ENCODE data around the gene ST8SIA1.

Gene ST8SIA1

DNA sequence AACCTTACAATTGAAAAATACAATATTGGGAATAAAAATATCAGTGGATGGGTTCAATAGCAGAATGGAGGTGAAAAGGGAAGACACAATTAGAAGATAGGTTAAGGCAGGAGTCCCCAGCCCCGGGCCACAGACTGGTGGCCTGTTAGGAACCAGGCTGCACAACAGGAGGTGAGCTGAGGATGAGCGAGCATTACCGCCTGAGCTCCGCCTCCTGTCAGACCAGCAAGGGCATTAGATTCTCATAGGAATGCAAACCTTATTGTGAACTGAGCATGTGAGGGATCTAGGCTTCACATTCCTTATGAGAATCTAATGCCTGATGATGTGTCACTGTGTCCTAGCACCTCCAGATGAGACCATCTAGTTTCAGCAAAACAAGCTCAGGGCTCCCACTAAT is 27.3 kb upstream of the ST8SIA1 start:
- H3K4me3 ChIP-seq (ENCODE audit: low read depth, low read length) = no peak overlapping the region
- TF ChIP-seq, protein P1, sequence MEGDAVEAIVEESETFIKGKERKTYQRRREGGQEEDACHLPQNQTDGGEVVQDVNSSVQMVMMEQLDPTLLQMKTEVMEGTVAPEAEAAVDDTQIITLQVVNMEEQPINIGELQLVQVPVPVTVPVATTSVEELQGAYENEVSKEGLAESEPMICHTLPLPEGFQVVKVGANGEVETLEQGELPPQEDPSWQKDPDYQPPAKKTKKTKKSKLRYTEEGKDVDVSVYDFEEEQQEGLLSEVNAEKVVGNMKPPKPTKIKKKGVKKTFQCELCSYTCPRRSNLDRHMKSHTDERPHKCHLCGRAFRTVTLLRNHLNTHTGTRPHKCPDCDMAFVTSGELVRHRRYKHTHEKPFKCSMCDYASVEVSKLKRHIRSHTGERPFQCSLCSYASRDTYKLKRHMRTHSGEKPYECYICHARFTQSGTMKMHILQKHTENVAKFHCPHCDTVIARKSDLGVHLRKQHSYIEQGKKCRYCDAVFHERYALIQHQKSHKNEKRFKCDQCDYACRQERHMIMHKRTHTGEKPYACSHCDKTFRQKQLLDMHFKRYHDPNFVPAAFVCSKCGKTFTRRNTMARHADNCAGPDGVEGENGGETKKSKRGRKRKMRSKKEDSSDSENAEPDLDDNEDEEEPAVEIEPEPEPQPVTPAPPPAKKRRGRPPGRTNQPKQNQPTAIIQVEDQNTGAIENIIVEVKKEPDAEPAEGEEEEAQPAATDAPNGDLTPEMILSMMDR (conservative IDR thresholded peaks at IDR 0.05; ENCODE audit: low read depth, low read length) = no peak
- no peak for DNase-seq (ENCODE audit: low read depth)

DNA sequence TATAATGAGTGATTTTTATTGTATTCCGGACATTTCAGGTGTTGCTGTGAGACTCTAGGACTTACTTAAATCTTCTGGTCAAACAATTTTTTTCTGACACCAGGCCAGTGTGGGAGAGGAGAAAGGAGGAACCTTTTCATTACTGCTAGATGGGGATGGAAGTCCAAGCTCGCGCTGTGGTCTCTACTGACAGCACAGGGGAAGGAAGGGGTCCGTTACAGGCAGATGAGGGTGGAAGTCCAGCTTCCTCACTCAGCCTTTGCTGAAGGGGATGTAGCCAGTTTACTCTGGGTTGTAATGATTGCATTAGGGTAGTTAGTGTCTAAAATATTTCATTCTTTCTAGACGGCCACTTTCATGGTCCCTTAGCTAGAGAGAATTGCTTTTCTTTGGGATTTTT is 26.3 kb upstream of the ST8SIA1 start:
- no peak for DNase-seq (ENCODE audit: low read depth)
- no peak overlapping the region for H3K4me3 ChIP-seq (ENCODE audit: low read depth, low read length)
- TF ChIP-seq, protein P1 (conservative IDR thresholded peaks at IDR 0.05; ENCODE audit: low read depth, low read length) = no peak

DNA sequence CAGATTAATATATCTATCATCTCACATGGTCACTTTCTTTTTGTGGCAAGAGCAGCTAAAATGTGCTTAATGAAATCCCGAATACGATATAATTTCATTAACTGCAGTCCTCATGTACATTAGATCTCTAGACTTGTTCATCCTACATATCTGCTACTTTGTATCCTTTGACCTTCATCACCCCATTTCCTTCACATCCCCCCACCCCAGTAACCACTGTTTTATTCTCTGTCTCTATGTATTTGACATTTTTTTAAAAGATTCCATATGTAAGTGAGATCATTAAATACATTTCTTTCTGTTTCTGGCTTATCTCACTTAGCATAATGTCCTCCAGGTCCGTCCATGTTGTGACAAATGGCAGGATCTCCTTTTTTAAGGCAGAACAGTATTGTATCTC is 23.0 kb upstream of the ST8SIA1 start:
- H3K4me3 ChIP-seq (ENCODE audit: low read depth, low read length) = no peak overlapping the region
- no peak for DNase-seq (ENCODE audit: low read depth)
- TF ChIP-seq, protein P1 (conservative IDR thresholded peaks at IDR 0.05; ENCODE audit: low read depth, low read length) = no peak

DNA sequence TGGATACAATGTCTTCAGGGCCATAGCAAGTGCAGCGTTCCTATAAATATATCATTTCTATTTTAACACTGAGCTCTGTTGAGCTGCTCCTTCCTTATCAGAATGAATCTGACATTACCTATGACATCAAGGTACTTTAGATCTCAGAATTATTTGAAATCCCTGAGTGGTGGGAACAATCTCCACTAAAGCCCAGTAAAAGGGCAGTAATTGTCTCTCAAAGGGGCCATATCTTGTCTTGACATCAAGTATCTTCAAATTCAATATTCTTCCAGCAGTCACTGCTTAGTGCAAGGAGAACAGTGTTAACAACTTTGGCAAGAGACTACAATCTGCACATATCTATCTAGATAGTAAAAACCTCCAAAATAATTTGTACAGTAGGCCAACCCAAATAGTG is 21.7 kb upstream of the ST8SIA1 start:
- TF ChIP-seq, protein P1 (conservative IDR thresholded peaks at IDR 0.05; ENCODE audit: low read depth, low read length) = no peak
- no peak for DNase-seq (ENCODE audit: low read depth)
- H3K4me3 ChIP-seq (ENCODE audit: low read depth, low read length) = no peak overlapping the region

DNA sequence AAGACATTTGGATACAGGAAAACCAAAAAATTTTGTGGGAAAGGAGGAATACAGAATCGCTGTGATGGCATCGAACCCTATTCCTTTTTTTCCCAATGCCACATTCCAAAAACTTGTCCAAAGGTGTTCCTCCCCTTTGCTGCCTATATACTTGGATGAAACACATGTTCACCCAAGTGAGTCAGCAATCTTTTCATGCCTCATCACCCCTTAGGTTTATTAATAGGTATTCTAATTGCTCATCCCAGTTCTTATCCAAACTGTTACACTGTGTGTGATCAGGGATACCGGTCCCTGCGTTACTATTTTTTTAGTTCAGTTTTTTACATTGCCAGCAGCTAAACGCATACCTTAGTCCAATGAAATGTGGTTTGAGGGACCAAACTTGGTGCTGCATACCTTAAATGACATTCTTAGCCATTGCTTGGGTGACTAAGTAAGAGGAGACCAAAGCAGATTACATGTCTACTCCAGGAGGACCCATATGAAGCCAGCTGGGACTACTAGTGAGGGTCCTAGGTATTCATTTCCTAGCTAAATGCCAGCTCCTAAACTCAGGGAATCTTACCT is 20.6 kb upstream of the ST8SIA1 start:
- no peak overlapping the region for H3K4me3 ChIP-seq (ENCODE audit: low read depth, low read length)
- no peak for DNase-seq (ENCODE audit: low read depth)
- TF ChIP-seq, protein P1 (conservative IDR thresholded peaks at IDR 0.05; ENCODE audit: low read depth, low read length) = no peak

DNA sequence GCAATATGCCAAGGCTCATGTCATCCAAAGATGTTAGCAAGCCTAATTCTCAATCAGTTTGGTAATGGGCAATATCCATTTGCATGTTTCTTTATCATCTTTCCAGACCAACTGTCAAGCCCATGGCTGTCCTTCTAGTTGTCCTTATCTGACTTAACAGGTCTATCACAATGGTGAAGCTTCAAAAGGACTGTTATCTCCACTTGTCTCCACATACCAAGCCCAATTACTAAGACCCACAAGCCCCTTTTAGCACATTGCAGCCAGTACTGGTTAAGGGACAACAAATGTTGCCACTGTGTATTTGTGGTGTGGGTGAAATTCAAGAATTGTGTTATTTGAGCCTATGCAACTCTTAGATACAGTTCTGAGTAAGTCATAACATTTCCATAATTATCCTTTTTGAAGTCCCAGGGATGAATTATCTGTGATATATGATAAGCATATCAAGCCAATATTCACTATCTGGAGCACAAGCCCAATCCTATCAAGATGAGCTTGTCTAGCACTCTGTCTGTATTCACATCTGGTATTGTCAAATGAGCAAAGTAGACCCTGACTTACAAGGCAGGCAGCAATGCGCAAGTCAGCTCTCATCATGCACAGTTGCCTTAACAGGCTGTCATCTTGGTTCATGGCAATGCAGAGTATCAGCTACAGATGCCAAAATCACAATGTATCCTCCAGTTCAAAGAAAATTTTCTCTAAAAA is 19.3 kb upstream of the ST8SIA1 start:
- TF ChIP-seq, protein P1 (conservative IDR thresholded peaks at IDR 0.05; ENCODE audit: low read depth, low read length) = no peak
- no peak overlapping the region for H3K4me3 ChIP-seq (ENCODE audit: low read depth, low read length)
- no peak for DNase-seq (ENCODE audit: low read depth)

DNA sequence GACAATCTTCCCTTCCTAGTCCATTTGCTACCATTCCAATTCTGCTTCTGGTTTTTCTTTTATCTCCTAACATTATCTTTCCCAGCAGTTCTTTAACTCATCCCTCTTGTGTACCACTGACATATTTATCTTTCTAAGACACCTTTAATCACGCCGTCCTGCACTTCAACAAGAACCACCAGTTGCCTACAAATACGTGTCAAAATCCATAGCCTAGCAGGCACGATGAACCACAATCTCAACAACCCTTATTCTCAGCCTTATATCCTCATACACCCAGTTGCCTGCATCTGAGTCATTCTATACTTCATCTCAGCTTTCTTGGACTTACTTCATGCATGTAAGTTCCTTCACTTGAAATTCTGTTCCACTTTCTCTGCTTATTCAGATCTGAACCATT is 16.4 kb upstream of the ST8SIA1 start:
- no peak overlapping the region for H3K4me3 ChIP-seq (ENCODE audit: low read depth, low read length)
- TF ChIP-seq, protein P1 (conservative IDR thresholded peaks at IDR 0.05; ENCODE audit: low read depth, low read length) = no peak
- no peak for DNase-seq (ENCODE audit: low read depth)

All from choroid plexus epithelial cell (primary cell).